H9 (cell line): ENCODE results near the gene GLT6D1. TPM values are rescaled to one million over a fixed set of nuclear protein-coding genes. Genes with fewer than 3 reads are reported as not detected.
A peak's percentile ranks its signal among the peaks of the same experiment; 100 is the strongest.

ENCODE experiments used
- DNase-seq: peaks from one replicate; pipeline ENCODE4 v3.0.0-alpha.2; 2017
- H2AFZ ChIP-seq: one replicate; pipeline ENCODE4 v1.6.1; 2013; ENCODE audit warnings: mild to moderate bottlenecking, low read length, control low read depth, moderate library complexity
- H2AK5ac ChIP-seq: 2 replicates; pipeline ENCODE4 v1.6.1; 2013; ENCODE audit warnings: low read length, control low read depth, mixed read lengths; ENCODE audit not compliant: insufficient read length
- H2BK120ac ChIP-seq: one replicate; pipeline ENCODE4 v1.6.1; 2013; ENCODE audit warnings: low read depth, mild to moderate bottlenecking, low read length, control low read depth, inconsistent platforms; ENCODE audit not compliant: poor library complexity, severe bottlenecking
- H2BK12ac ChIP-seq: 2 replicates; pipeline ENCODE4 v1.6.1; 2013; ENCODE audit warnings: low read length, control low read depth, mixed read lengths, low read depth; ENCODE audit not compliant: insufficient read length
- H2BK15ac ChIP-seq: 2 replicates; pipeline ENCODE4 v1.6.1; 2013; ENCODE audit warnings: low read depth, low read length, control low read depth
- H2BK20ac ChIP-seq: one replicate; pipeline ENCODE4 v1.6.1; 2013; ENCODE audit warnings: low read depth, mild to moderate bottlenecking, low read length, control low read depth, inconsistent platforms; ENCODE audit not compliant: poor library complexity, severe bottlenecking
- H2BK5ac ChIP-seq: 2 replicates; pipeline ENCODE4 v1.6.1; 2013; ENCODE audit warnings: low read length, control low read depth, mixed read lengths; ENCODE audit not compliant: insufficient read length
- H3K14ac ChIP-seq: 2 replicates; pipeline ENCODE4 v1.6.1; 2013; ENCODE audit warnings: low read length, control low read depth; ENCODE audit not compliant: insufficient read depth
- H3K18ac ChIP-seq: 2 replicates; pipeline ENCODE4 v1.6.1; 2013; ENCODE audit warnings: low read depth, mild to moderate bottlenecking, mixed read lengths, low read length, control low read depth; ENCODE audit not compliant: insufficient read length
- H3K23ac ChIP-seq: 2 replicates; pipeline ENCODE4 v1.6.1; 2013; ENCODE audit warnings: low read length, control low read depth, mixed read lengths, low read depth; ENCODE audit not compliant: insufficient read length
- H3K23me2 ChIP-seq: 2 replicates; pipeline ENCODE4 v1.6.1; 2013; ENCODE audit warnings: low read depth, mild to moderate bottlenecking, mixed read lengths, low read length, control low read depth; ENCODE audit not compliant: insufficient read length, poor library complexity, severe bottlenecking
- H3K27ac ChIP-seq: 2 replicates; pipeline ENCODE4 v1.5.1; 2013; ENCODE audit warnings: low read length, control low read depth, mixed read lengths, low read depth; ENCODE audit not compliant: insufficient read length
- H3K27me3 ChIP-seq: 2 replicates; pipeline ENCODE4 v1.6.1; 2013; ENCODE audit warnings: low read length, control low read depth, inconsistent platforms; ENCODE audit not compliant: insufficient read depth
- H3K4ac ChIP-seq: 2 replicates; pipeline ENCODE4 v1.6.1; 2013; ENCODE audit warnings: low read depth, mild to moderate bottlenecking, control low read depth, inconsistent platforms, low read length, moderate library complexity
- H3K4me1 ChIP-seq: 2 replicates; pipeline ENCODE4 v1.6.1; 2013; ENCODE audit warnings: low read length, control low read depth, inconsistent platforms; ENCODE audit not compliant: insufficient read depth
- H3K4me2 ChIP-seq: 2 replicates; pipeline ENCODE4 v1.6.1; 2013; ENCODE audit warnings: low read length, control low read depth, mixed read lengths; ENCODE audit not compliant: insufficient read length, insufficient read depth
- H3K56ac ChIP-seq: 2 replicates; pipeline ENCODE4 v1.6.1; 2013; ENCODE audit warnings: low read depth, mild to moderate bottlenecking, mixed read lengths, low read length, control low read depth; ENCODE audit not compliant: insufficient read length
- H3K79me1 ChIP-seq: 2 replicates; pipeline ENCODE4 v1.6.1; 2013; ENCODE audit warnings: low read depth, mild to moderate bottlenecking, moderate library complexity, low read length, control low read depth, inconsistent platforms; ENCODE audit not compliant: insufficient read depth, poor library complexity, severe bottlenecking
- H3K79me2 ChIP-seq: 2 replicates; pipeline ENCODE4 v1.6.1; 2013; ENCODE audit warnings: low read length, control low read depth, inconsistent platforms; ENCODE audit not compliant: insufficient read depth
- H3K9ac ChIP-seq: 2 replicates; pipeline ENCODE4 v1.6.1; 2013; ENCODE audit warnings: low read length, control low read depth, mixed read lengths; ENCODE audit not compliant: insufficient read length; ENCODE audit errors: extremely low read depth
- H3K9me3 ChIP-seq: one replicate; pipeline ENCODE4 v1.6.1; 2013; ENCODE audit warnings: low read depth, low read length, inconsistent platforms; ENCODE audit not compliant: control insufficient read depth
- H3T11ph ChIP-seq: one replicate; pipeline ENCODE4 v1.6.1; 2013; ENCODE audit warnings: mild to moderate bottlenecking, low read length, control low read depth, inconsistent platforms
- H4K20me1 ChIP-seq: one replicate; pipeline ENCODE4 v1.6.1; 2013; ENCODE audit not compliant: control insufficient read depth, insufficient read length, insufficient read depth
- H4K5ac ChIP-seq: 2 replicates; pipeline ENCODE4 v1.6.1; 2013; ENCODE audit warnings: low read depth, mild to moderate bottlenecking, mixed read lengths, low read length, control low read depth; ENCODE audit not compliant: insufficient read length
- H4K8ac ChIP-seq: replicated peaks from 2 replicates; pipeline ENCODE4 v1.6.1; 2013; ENCODE audit warnings: low read length, control low read depth, mixed read lengths, low read depth; ENCODE audit not compliant: insufficient read length
- H4K91ac ChIP-seq: 2 replicates; pipeline ENCODE4 v1.6.1; 2013; ENCODE audit warnings: low read depth, mild to moderate bottlenecking, moderate library complexity, mixed read lengths, low read length, control low read depth; ENCODE audit not compliant: insufficient read length
- H3K27ac Mint-ChIP-seq, 3 experiments: 2 replicates in 2 of 3; 3 replicates in 1 of 3; pipeline ENCODE4 v1.8.0; 2020 to 2021; ENCODE audit warnings: mixed read lengths in 3 of 3, mild to moderate bottlenecking in 1 of 3, moderate library complexity in 1 of 3
- H3K27me3 Mint-ChIP-seq: 2 replicates; pipeline ENCODE4 v1.8.0; 2021; ENCODE audit warnings: low read depth, mild to moderate bottlenecking, moderate library complexity, mixed read lengths
- H3K36me3 Mint-ChIP-seq, 3 experiments: 2 replicates in 2 of 3; 3 replicates in 1 of 3; pipeline ENCODE4 v1.8.0; 2020 to 2021; ENCODE audit warnings: low read depth in 3 of 3, mixed read lengths in 3 of 3; ENCODE audit not compliant: insufficient read depth in 1 of 3
- H3K4me1 Mint-ChIP-seq, 2 experiments: 2 replicates each; pipeline ENCODE4 v1.8.0; 2020; ENCODE audit warnings: mixed read lengths in 2 of 2
- H3K4me3 Mint-ChIP-seq, 2 experiments: 2 replicates in 1 of 2; 3 replicates in 1 of 2; pipeline ENCODE4 v1.8.0; 2020 to 2021; ENCODE audit warnings: mild to moderate bottlenecking in 2 of 2, mixed read lengths in 2 of 2, moderate library complexity in 1 of 2
- H3K9me3 Mint-ChIP-seq, 2 experiments: 2 replicates in 1 of 2; 3 replicates in 1 of 2; pipeline ENCODE4 v1.8.0; 2020; ENCODE audit warnings: mild to moderate bottlenecking in 2 of 2, mixed read lengths in 2 of 2, moderate library complexity in 1 of 2
- CTCF ChIP-seq: fragments of 200-600 bp; sonication (generic); conservative IDR thresholded peaks from 3 replicates; pipeline ENCODE4 v1.8.0; 2021; ENCODE audit warnings: antibody characterized with exemption, mild to moderate bottlenecking
- WGBS: extraction: QIAGEN DNeasy Blood & Tissue Kit; methylation state at CpG from one replicate; pipeline ENCODE4 v1.1.7; 2013; ENCODE audit warnings: missing lambda C conversion rate, low lambda C conversion rate, mixed read lengths; ENCODE audit not compliant: insufficient read length; ENCODE audit errors: extremely low coverage; 5-methylcytosine and 5-hydroxymethylcytosine counted together
- total RNA-seq: library from RNA; stranded (reverse); gene quantifications from 2 replicates; pipeline ENCODE4 v1.2.1, GENCODE V29; 2021

GLT6D1 gene
- total RNA-seq, 1 experiment from 2014 or later = not detected

DNA sequence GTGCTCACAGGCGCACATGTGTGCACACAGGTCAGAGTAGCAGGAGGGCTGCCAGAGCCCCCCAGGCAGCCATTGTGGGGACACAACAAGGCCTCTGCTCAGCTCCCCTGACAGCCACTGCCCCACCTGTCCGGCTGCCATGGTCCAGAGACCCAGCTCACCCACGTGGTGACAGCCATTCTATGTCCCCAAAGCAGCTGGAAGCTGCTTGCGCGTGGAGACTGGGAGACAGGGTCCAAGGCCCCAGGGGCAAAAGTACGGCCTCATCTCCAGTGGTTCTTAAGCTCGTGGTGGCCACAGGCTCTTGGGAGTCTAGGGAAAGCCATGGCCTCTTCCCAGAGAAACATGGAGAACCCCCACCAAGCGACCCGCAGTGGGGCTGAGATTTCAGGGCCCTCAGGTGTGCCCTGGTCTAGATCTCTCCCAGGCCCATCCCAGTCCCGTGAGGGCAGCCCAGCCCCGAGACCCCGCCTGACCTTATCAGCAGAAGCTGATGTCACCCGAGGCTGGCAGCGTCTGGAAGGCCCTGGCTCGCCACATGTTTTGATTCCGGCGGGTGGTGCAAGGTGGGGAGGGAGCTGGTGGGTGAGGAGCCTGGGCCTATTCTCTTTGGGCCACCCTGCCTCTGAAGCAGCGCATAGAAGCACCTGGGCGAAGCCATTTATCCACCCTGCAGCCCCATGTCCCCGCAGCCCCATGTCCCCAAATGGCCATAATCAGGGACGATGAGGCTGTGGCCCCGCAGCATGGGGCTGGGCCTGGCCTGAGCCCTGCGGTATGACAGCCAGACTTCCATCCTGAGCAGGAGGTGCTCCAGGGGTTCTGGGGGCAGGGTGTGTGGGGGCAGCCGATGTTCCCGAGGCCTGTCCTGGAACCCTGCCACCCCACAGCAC is 31.7 kb downstream of the GLT6D1 start:
- Histone ChIP-seq H3K18ac (no peak overlapping the region), H3T11ph (no peak overlapping the region), H3K9ac (no peak overlapping the region), H4K8ac (no peak overlapping the region), H3K27me3 (no peaks in the 10 kb centered on the region), H3K79me1 (no peaks in the 10 kb centered on the region), H4K20me1 (no peaks in the 10 kb centered on the region), H2BK15ac (no peak overlapping the region), H3K4me1 (no peaks in the 10 kb centered on the region), H3K56ac (no peak overlapping the region), H3K4me2 (no peak overlapping the region), H4K91ac (no peak overlapping the region), H3K23ac (no peak overlapping the region), H3K9me3 (no peaks in the 10 kb centered on the region), H3K14ac (no peak overlapping the region), H3K27ac (no peak overlapping the region), H3K23me2 (no peaks in the 10 kb centered on the region), H3K79me2 (no peaks in the 10 kb centered on the region), H4K5ac (no peak overlapping the region), H2AK5ac (no peak overlapping the region), H2BK5ac (no peak overlapping the region), H2AFZ (no peak overlapping the region), H2BK120ac (no peak overlapping the region), H3K4ac (no peak overlapping the region), H2BK12ac (no peak overlapping the region), H2BK20ac (no peak overlapping the region)
- peak overlapping the region in 1 of 3 experiments; percentile 74; a peak in 1 of 7 replicates for H3K27ac Mint-ChIP-seq
- peaks cover 0 to 9% of the 10 kb centered on the region in 2 experiments; a peak in 2 of 4 replicates for H3K4me1 Mint-ChIP-seq
- no peak overlapping the region for H3K4me3 Mint-ChIP-seq
- no CpG with 5 or more reads among the region's 25 CpGs for WGBS
- H3K9me3 Mint-ChIP-seq = peaks cover 19 to 20% of the 10 kb centered on the region in 2 experiments
- no peak for TF ChIP-seq CTCF
- peaks cover 3% of the 10 kb centered on the region for H3K27me3 Mint-ChIP-seq
- peaks cover 5 to 14% (median 7%) of the 10 kb centered on the region in 3 experiments; a peak in 5 of 7 replicates for H3K36me3 Mint-ChIP-seq
- DNase-seq = peak; percentile 20
